ENCODE measurements around the gene ISY1. TPM values are rescaled to one million over a fixed set of nuclear protein-coding genes. Genes with fewer than 3 reads are reported as not detected.
"Not testable (repeated sequence)": the region's sequence is repeated elsewhere in the genome, so short reads cannot be mapped to it uniquely, and the experiment has no call there.

ISY1 gene
- total RNA-seq, 1 experiment from 2014 or later: 21.6 TPM

GRCh38 chr3:129173206-129173605 is 12.3 kb upstream of the ISY1 start:
- no peak for DNase-seq (ENCODE audit: extremely low read depth, low read depth)

GRCh38 chr3:129166579-129167332 is 5.9 kb upstream of the ISY1 start:
- no peak for DNase-seq (ENCODE audit: extremely low read depth, low read depth)

- DNase-seq (ENCODE audit: extremely low read depth, low read depth): not testable (repeated sequence)
These were observed 4.7 kb upstream of the ISY1 start for GRCh38 chr3:129165594-129165993.

GRCh38 chr3:129164500-129164899 is 3.6 kb upstream of the ISY1 start:
- no peak for DNase-seq (ENCODE audit: extremely low read depth, low read depth)

GRCh38 chr3:129162729-129163579 is 2.1 kb upstream of the ISY1 start:
- DNase-seq (ENCODE audit: extremely low read depth, low read depth): no peak

- DNase-seq (ENCODE audit: extremely low read depth, low read depth): no peak
These were observed 1.0 kb upstream of the ISY1 start for GRCh38 chr3:129161860-129162271.

GRCh38 chr3:129144786-129145185 is 16.1 kb downstream of the ISY1 start:
- DNase-seq (ENCODE audit: extremely low read depth, low read depth): no peak

GRCh38 chr3:129141011-129141410 is 19.9 kb downstream of the ISY1 start:
- DNase-seq (ENCODE audit: extremely low read depth, low read depth): not testable (repeated sequence)

GRCh38 chr3:129139911-129140310 is 21.0 kb downstream of the ISY1 start:
- no peak for DNase-seq (ENCODE audit: extremely low read depth, low read depth)

- DNase-seq (ENCODE audit: extremely low read depth, low read depth): not testable (repeated sequence)
These were observed 24.6 kb downstream of the ISY1 start for GRCh38 chr3:129136275-129136674.

GRCh38 chr3:129132097-129132866 is 28.6 kb downstream of the ISY1 start:
- no peak for DNase-seq (ENCODE audit: extremely low read depth, low read depth)

GRCh38 chr3:129131465-129132088 is 29.3 kb downstream of the ISY1 start:
- no peak for DNase-seq (ENCODE audit: extremely low read depth, low read depth)

GRCh38 chr3:129130291-129130813 is 30.5 kb downstream of the ISY1 start:
- DNase-seq (ENCODE audit: extremely low read depth, low read depth): no peak

GRCh38 chr3:129128357-129129155 is 32.3 kb downstream of the ISY1 start:
- no peak for DNase-seq (ENCODE audit: extremely low read depth, low read depth)

- no peak for DNase-seq (ENCODE audit: extremely low read depth, low read depth)
These were observed 34.1 kb downstream of the ISY1 start for GRCh38 chr3:129126726-129127280.

- no peak for DNase-seq (ENCODE audit: extremely low read depth, low read depth)
These were observed 37.4 kb downstream of the ISY1 start for GRCh38 chr3:129123314-129124060.

GRCh38 chr3:129122412-129123011 is 38.4 kb downstream of the ISY1 start:
- DNase-seq (ENCODE audit: extremely low read depth, low read depth): no peak

GRCh38 chr3:129121792-129122411 is 39.0 kb downstream of the ISY1 start, which contains the start of gene RAB43:
TSS of gene RAB43 (minus strand) at chr3:129121804. CDS start at chr3:129121489, 315 bp downstream.
- peak; percentile 49 for DNase-seq (ENCODE audit: extremely low read depth, low read depth)
